ENCODE data around the gene TMPRSS3.

TMPRSS3 gene

DNA sequence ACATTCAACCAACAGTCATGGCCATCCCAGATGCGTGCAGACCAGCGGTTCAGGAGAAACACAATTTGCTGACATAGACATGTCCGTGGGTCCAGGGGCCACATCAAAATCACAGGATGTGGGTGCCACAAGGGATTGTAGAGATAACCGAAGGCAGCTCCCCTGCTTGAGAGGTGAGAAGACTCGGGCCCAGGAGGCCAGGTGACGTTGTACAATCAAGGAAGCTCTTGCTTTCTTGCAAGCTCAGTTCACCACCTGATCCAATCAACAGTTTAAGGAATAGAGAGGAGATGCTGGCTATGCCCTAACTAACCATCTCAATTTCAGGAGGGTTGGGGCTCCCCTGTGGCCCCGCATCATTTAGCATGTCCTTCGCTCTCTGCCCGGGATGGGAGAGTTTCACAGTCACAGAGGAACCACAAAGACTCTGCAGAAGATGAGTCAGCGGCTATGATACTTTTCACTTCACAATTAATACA is 27.4 kb upstream of the TMPRSS3 start:
- no peak for TF ChIP-seq CTCF (IDR thresholded peaks at IDR 0.05; ENCODE audit: low read depth, low read length)

GRCh38 chr21:42421018-42421793 is 25.4 kb upstream of the TMPRSS3 start:
- no peak for TF ChIP-seq CTCF (IDR thresholded peaks at IDR 0.05; ENCODE audit: low read depth, low read length)
- DNase-seq (ENCODE audit: extremely low read depth, low read depth) = no peak

More for the DNA sequence above, 27.4 kb upstream of the TMPRSS3 start:
- no peak for DNase-seq (ENCODE audit: extremely low read depth, low read depth)

- no peak for DNase-seq (ENCODE audit: extremely low read depth, low read depth)
- TF ChIP-seq CTCF (IDR thresholded peaks at IDR 0.05; ENCODE audit: low read depth, low read length) = no peak
Measured at GRCh38 chr21:42419845-42420244, 24.0 kb upstream of the TMPRSS3 start.

DNA sequence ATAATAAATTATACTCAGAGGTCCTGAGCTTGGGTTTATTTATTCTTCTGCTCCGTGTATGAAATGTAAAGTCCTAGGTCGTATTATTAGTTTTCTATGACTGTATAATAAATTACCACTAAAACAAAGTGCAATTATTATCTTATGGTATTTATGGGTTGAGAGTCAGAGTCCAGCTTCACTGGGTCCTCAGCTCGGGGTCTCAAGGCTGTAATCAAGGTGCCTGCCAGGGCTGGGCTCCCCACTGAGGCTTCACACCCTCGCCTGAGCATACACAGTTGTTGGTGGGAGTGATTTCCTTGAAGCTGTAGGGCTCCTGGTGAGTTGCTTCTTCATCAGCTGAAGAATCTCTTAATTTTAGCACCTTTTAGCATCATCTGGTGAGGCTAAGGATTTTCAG is 23.0 kb upstream of the TMPRSS3 start:
- no peak for DNase-seq (ENCODE audit: extremely low read depth, low read depth)
- no peak for TF ChIP-seq CTCF (IDR thresholded peaks at IDR 0.05; ENCODE audit: low read depth, low read length)

DNA sequence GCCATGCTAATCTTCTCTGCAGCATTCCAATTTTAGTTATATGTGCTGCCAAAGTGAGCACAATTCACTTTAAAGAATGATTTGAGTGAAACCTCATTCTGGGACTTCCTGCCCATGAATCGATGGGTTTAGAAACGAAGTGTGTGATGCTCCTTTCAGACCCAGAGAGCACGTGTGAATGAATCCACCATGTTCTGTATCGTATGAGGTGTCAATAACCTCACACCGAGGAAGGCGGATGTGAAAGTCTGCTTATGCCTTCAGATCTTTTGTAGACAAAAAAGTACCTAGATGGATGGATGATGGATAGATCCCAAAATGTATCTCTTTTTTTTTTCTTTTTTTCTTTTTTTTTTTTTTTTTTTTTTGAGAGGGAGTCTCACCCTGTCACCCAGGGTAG is 21.7 kb upstream of the TMPRSS3 start:
- no peak for TF ChIP-seq CTCF (IDR thresholded peaks at IDR 0.05; ENCODE audit: low read depth, low read length)
- DNase-seq (ENCODE audit: extremely low read depth, low read depth) = no peak

- no peak for DNase-seq (ENCODE audit: extremely low read depth, low read depth)
- TF ChIP-seq CTCF (IDR thresholded peaks at IDR 0.05; ENCODE audit: low read depth, low read length) = no peak
Measured at GRCh38 chr21:42414928-42415769, 19.3 kb upstream of the TMPRSS3 start.

DNA sequence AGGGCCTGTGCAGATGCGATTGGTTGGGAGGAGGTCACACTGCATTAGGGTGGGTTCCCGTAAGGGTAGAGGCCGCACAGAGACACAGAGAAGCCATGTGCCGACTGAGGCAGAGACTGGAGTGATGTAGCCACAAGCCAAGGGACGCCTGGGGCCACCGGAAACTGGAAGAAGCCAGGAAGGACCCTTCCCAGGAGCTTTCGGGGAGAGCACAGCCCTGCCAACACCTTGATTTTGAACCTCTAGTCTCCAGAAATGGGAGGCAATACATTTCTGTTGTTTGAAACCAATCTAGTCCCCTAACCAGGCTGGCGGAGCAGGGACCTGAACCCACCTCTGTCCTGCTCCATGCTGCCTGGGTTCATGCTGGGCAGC is 18.7 kb upstream of the TMPRSS3 start:
- no peak for DNase-seq (ENCODE audit: extremely low read depth, low read depth)
- no peak for TF ChIP-seq CTCF (IDR thresholded peaks at IDR 0.05; ENCODE audit: low read depth, low read length)
